Sigmoid colon (tissue), 7 donors: ENCODE measurements around the gene KDM4F. TPM values are rescaled to one million over a fixed set of nuclear protein-coding genes. Genes with fewer than 3 reads are reported as not detected.
"Not testable (repeated sequence)": the region's sequence is repeated elsewhere in the genome, so short reads cannot be mapped to it uniquely, and the experiment has no call there.

Source experiments
- DNase-seq: peaks from one replicate; pipeline ENCODE4 v3.0.0-alpha.2; 2019
- H3K27ac ChIP-seq, 4 donors: fragments of 200-600 bp; sonication (generic); one replicate each; pipeline ENCODE4 v1.5.1; 2016 to 2019; ENCODE audit warnings: mild to moderate bottlenecking in 1 of 4
- H3K27me3 ChIP-seq, 3 donors: fragments of 200-600 bp; sonication (generic); one replicate each; pipeline ENCODE4 v1.5.1; 2019; ENCODE audit warnings: mild to moderate bottlenecking in 1 of 3
- H3K36me3 ChIP-seq, 4 donors: fragments of 200-600 bp; sonication (generic); one replicate each; pipeline ENCODE4 v1.5.1; 2016 to 2019
- H3K4me1 ChIP-seq, 4 donors: fragments of 200-600 bp; sonication (generic); one replicate each; pipeline ENCODE4 v1.5.1; 2017 to 2019
- H3K4me3 ChIP-seq, 4 donors: fragments of 200-600 bp; sonication (generic); one replicate each; pipeline ENCODE4 v1.5.1; 2017 to 2019; ENCODE audit warnings: mild to moderate bottlenecking in 2 of 4, moderate library complexity in 1 of 4
- H3K9me3 ChIP-seq, 4 donors: fragments of 200-600 bp in 3 of 4; sonication (generic) in 3 of 4; one replicate each; pipeline versions ENCODE4 v1.5.1 to v1.6.1; 2013 to 2019
- CTCF ChIP-seq, 4 experiments: fragments of 450-650 bp in 3 of 4; fragments of 200-600 bp in 1 of 4; IDR thresholded peaks; one replicate each; pipeline ENCODE4 v1.5.1; 2016 to 2019; ENCODE audit warnings: antibody characterized with exemption in 4 of 4, mild to moderate bottlenecking in 3 of 4, moderate library complexity in 2 of 4
- EP300 ChIP-seq, 4 donors: sonication (generic); formaldehyde crosslinking; IDR thresholded peaks; one replicate each; pipeline ENCODE4 v1.6.1; 2017; ENCODE audit warnings: antibody characterized with exemption in 4 of 4
- POLR2A ChIP-seq, 2 donors: fragments of 450-650 bp; IDR thresholded peaks; one replicate each; pipeline ENCODE4 v1.6.1; 2016; ENCODE audit warnings: antibody characterized with exemption in 2 of 2, mild to moderate bottlenecking in 2 of 2, moderate library complexity in 2 of 2
- POLR2AphosphoS5 ChIP-seq, 4 donors: sonication (generic); formaldehyde crosslinking; IDR thresholded peaks; one replicate each; pipeline ENCODE4 v1.6.1; 2017; ENCODE audit warnings: antibody characterized with exemption in 4 of 4
- WGBS, 2 donors: extraction: QIAGEN DNeasy Blood & Tissue Kit; methylation state at CpG; one replicate each; pipeline ENCODE4 v1.1.7; 2013; 5-methylcytosine and 5-hydroxymethylcytosine counted together
- intact Hi-C: fragments of 100-400 bp; cut with DNase I; formaldehyde crosslinking; loops from one replicate; pipeline ENCODE4 v1.15.1; 2023
- polyA plus RNA-seq, 3 donors: library from polyadenylated mRNA; stranded (reverse); fragments of 200-250 nt; gene quantifications; one replicate each; pipeline ENCODE4 v1.2.3, GENCODE V29; 2013
- total RNA-seq, 4 donors: library from RNA; depleted of rRNA; stranded (reverse); fragments of >200 nt; gene quantifications; one replicate each; pipeline ENCODE4 v1.1.0, GENCODE V29; 2016
- donor health status: healthy with polysubstance abuse.
- donor health status: Bipolar disorder and iron deficiency.
- donor health status: healthy.

Gene KDM4F
- total and polyA plus RNA-seq, 7 donors, result not detected

- TF ChIP-seq POLR2A (IDR thresholded peaks at IDR 0.05), result no peak
- TF ChIP-seq POLR2AphosphoS5 (IDR thresholded peaks at IDR 0.05), result no peak
- no peak for TF ChIP-seq CTCF (IDR thresholded peaks at IDR 0.05)
- TF ChIP-seq EP300 (IDR thresholded peaks at IDR 0.05), result no peak
- Histone ChIP-seq H3K4me3 (no peak overlapping the region), H3K9me3 (no peaks in the 10 kb centered on the region), H3K27ac (no peak overlapping the region), H3K4me1 (no peaks in the 10 kb centered on the region), H3K27me3 (peaks cover 8 to 21% (median 21%) of the 10 kb centered on the region in 3 donors), H3K36me3 (no peaks in the 10 kb centered on the region)
- no peak for DNase-seq
- 66 to 82% methylated on average over 2 of the region's 2 CpGs for WGBS, 2 donors
- intact Hi-C loops, result no loop called here
Measured at GRCh38 chr11:95035316-95035715, 13.9 kb upstream of the KDM4F start.

- WGBS, 2 donors, result 24 to 54% methylated on average over 71 of the region's 71 CpGs
- Histone ChIP-seq H3K27me3 (peaks cover 8 to 30% (median 21%) of the 10 kb centered on the region in 3 donors), H3K4me3 (peak overlapping the region in 2 of 4 donors; percentile 29 to 34)
- H3K27ac ChIP-seq, intact Hi-C loops, H3K9me3 ChIP-seq, H3K36me3 ChIP-seq, DNase-seq, H3K4me1 ChIP-seq: not testable (repeated sequence)
Measured at GRCh38 chr11:95037356-95038035, 11.7 kb upstream of the KDM4F start.

- intact Hi-C loops, result no loop called here
- no peak for DNase-seq
- no peak overlapping the region for H3K4me3 ChIP-seq
Measured at GRCh38 chr11:95042239-95042638, 7.0 kb upstream of the KDM4F start.

GRCh38 chr11:95042906-95043305 is 6.3 kb upstream of the KDM4F start:
- Histone ChIP-seq H3K9me3 (no peaks in the 10 kb centered on the region), H3K4me1 (no peaks in the 10 kb centered on the region), H3K27me3 (peaks cover 0 to 29% (median 6%) of the 10 kb centered on the region in 3 donors), H3K4me3 (no peak overlapping the region), H3K27ac (no peak overlapping the region), H3K36me3 (no peaks in the 10 kb centered on the region)
- intact Hi-C loops, result no loop called here
- no peak for TF ChIP-seq POLR2AphosphoS5 (IDR thresholded peaks at IDR 0.05)
- no peak for TF ChIP-seq POLR2A (IDR thresholded peaks at IDR 0.05)
- TF ChIP-seq EP300 (IDR thresholded peaks at IDR 0.05), result no peak
- no peak for TF ChIP-seq CTCF (IDR thresholded peaks at IDR 0.05)
- WGBS, 2 donors, result 84 to 87% methylated on average over 3 of the region's 3 CpGs
- DNase-seq, result no peak

More at GRCh38 chr11:95042239-95042638, 7.0 kb upstream of the KDM4F start:
- TF ChIP-seq POLR2AphosphoS5 (IDR thresholded peaks at IDR 0.05), result no peak
- no peak for TF ChIP-seq CTCF (IDR thresholded peaks at IDR 0.05)
- TF ChIP-seq POLR2A (IDR thresholded peaks at IDR 0.05), result no peak
- TF ChIP-seq EP300 (IDR thresholded peaks at IDR 0.05), result no peak
- Histone ChIP-seq H3K36me3 (no peaks in the 10 kb centered on the region), H3K27ac (no peak overlapping the region), H3K4me1 (no peaks in the 10 kb centered on the region), H3K9me3 (no peaks in the 10 kb centered on the region), H3K27me3 (peaks cover 2 to 35% (median 13%) of the 10 kb centered on the region in 3 donors)
- WGBS, 2 donors, result 94 to 95% methylated on average over 1 of the region's 1 CpG

- H3K9me3 ChIP-seq, result no peaks in the 10 kb centered on the region
- DNase-seq, result no peak
- no peak overlapping the region for H3K27ac ChIP-seq
- TF ChIP-seq POLR2A (IDR thresholded peaks at IDR 0.05) (no peak), EP300 (IDR thresholded peaks at IDR 0.05) (no peak), CTCF (IDR thresholded peaks at IDR 0.05) (no peak), POLR2AphosphoS5 (IDR thresholded peaks at IDR 0.05) (no peak)
- no peaks in the 10 kb centered on the region for H3K36me3 ChIP-seq
- intact Hi-C loops, result no loop called here
- H3K4me1 ChIP-seq, result no peaks in the 10 kb centered on the region
- peaks cover 0 to 23% (median 0%) of the 10 kb centered on the region in 3 donors for H3K27me3 ChIP-seq
- WGBS, 2 donors, result 71 to 78% methylated on average over 4 of the region's 4 CpGs
- H3K4me3 ChIP-seq, result no peak overlapping the region
Measured at GRCh38 chr11:95044010-95044409, 5.2 kb upstream of the KDM4F start.
